GM23338 (cell line): ENCODE data around the gene DEFB110. TPM values are rescaled to one million over a fixed set of nuclear protein-coding genes. Genes with fewer than 3 reads are reported as not detected.

ENCODE experiments used
- ATAC-seq: fragments of 200-7000 bp; cut with Tn5 transposase; 3 replicates; pipeline ENCODE4 v1.9.1; 2020
- DNase-seq: peaks from one replicate; pipeline ENCODE4 v3.0.0-alpha.2; 2015; ENCODE audit warnings: low spot score
- H2AFZ ChIP-seq: fragments of 200-600 bp; sonication (generic); 2 replicates; pipeline ENCODE4 v1.8.0; 2016; ENCODE audit warnings: antibody characterized with exemption, mild to moderate bottlenecking, moderate library complexity
- H3F3A ChIP-seq: fragments of 200-600 bp; sonication (generic); replicated peaks from 2 replicates; pipeline ENCODE4 v1.8.0; 2017; ENCODE audit warnings: antibody characterized with exemption, mixed run types, low read depth
- H3K27ac ChIP-seq: fragments of 200-600 bp; sonication (generic); 2 replicates; pipeline ENCODE4 v1.6.1; 2016; ENCODE audit warnings: low read depth
- H3K27me3 ChIP-seq: fragments of 200-600 bp; sonication (generic); 2 replicates; pipeline ENCODE4 v1.8.0; 2016; ENCODE audit warnings: mild to moderate bottlenecking, mixed run types, moderate library complexity; ENCODE audit not compliant: insufficient read depth
- H3K36me3 ChIP-seq: fragments of 200-600 bp; sonication (generic); 2 replicates; pipeline ENCODE4 v1.8.0; 2016; ENCODE audit warnings: mild to moderate bottlenecking; ENCODE audit not compliant: insufficient read depth
- H3K4me1 ChIP-seq: fragments of 200-600 bp; sonication (generic); 2 replicates; pipeline ENCODE4 v1.8.0; 2016; ENCODE audit warnings: mild to moderate bottlenecking, moderate library complexity; ENCODE audit not compliant: insufficient read depth
- H3K4me2 ChIP-seq: fragments of 200-600 bp; sonication (generic); 2 replicates; pipeline ENCODE4 v1.7.1; 2017; ENCODE audit warnings: mixed run types
- H3K4me3 ChIP-seq: fragments of 200-600 bp; sonication (generic); 2 replicates; pipeline ENCODE4 v1.6.1; 2016; ENCODE audit warnings: mixed run types
- H3K79me2 ChIP-seq: fragments of 200-600 bp; sonication (generic); replicated peaks from 2 replicates; pipeline ENCODE4 v1.8.0; 2017; ENCODE audit warnings: mild to moderate bottlenecking; ENCODE audit not compliant: insufficient read depth
- H3K9me2 ChIP-seq: fragments of 200-600 bp; sonication (generic); 2 replicates; pipeline ENCODE4 v1.8.0; 2017; ENCODE audit not compliant: insufficient read depth
- H4K20me1 ChIP-seq: fragments of 200-600 bp; sonication (generic); replicated peaks from 2 replicates; pipeline ENCODE4 v1.8.0; 2017; ENCODE audit warnings: mild to moderate bottlenecking; ENCODE audit not compliant: insufficient read depth
- H3K27ac Mint-ChIP-seq: 2 replicates; pipeline ENCODE4 v1.8.0; 2020; ENCODE audit warnings: inconsistent platforms, mild to moderate bottlenecking, moderate library complexity, mixed read lengths
- H3K27me3 Mint-ChIP-seq: 3 replicates; pipeline ENCODE4 v1.8.0; 2022; ENCODE audit warnings: low read depth, mild to moderate bottlenecking, moderate library complexity, mixed read lengths, inconsistent platforms; ENCODE audit not compliant: insufficient read depth, poor library complexity
- H3K36me3 Mint-ChIP-seq: 3 replicates; pipeline ENCODE4 v1.8.0; 2021; ENCODE audit warnings: low read depth, mild to moderate bottlenecking, inconsistent platforms, moderate library complexity, mixed read lengths
- H3K4me1 Mint-ChIP-seq: 3 replicates; pipeline ENCODE4 v1.8.0; 2020; ENCODE audit warnings: mild to moderate bottlenecking, inconsistent platforms, mixed read lengths
- H3K4me3 Mint-ChIP-seq: 3 replicates; pipeline ENCODE4 v1.8.0; 2021; ENCODE audit warnings: moderate library complexity, mild to moderate bottlenecking, inconsistent platforms, mixed read lengths
- H3K9me3 Mint-ChIP-seq: 3 replicates; pipeline ENCODE4 v1.8.0; 2020; ENCODE audit warnings: moderate library complexity, mild to moderate bottlenecking, inconsistent platforms, mixed read lengths
- CREB1 ChIP-seq: fragments of 250-450 bp; sonication (Bioruptor Pico); IDR thresholded peaks from 2 replicates; pipeline ENCODE4 v1.5.0; 2020; ENCODE audit warnings: low read depth, mild to moderate bottlenecking, moderate library complexity
- CTCF ChIP-seq, 2 experiments: fragments of 200-600 bp in 1 of 2; sonication (generic) in 1 of 2; conservative IDR thresholded peaks; 2 replicates each; pipeline versions ENCODE4 v1.5.1 to v1.6.1; 2016 to 2017; ENCODE audit warnings: antibody characterized with exemption in 2 of 2, low read depth in 2 of 2, mild to moderate bottlenecking in 2 of 2, moderate library complexity in 1 of 2
- EZH2 ChIP-seq: fragments of 200-600 bp; sonication (generic); IDR thresholded peaks from one replicate; pipeline ENCODE4 v1.8.0; 2017; ENCODE audit warnings: antibody characterized with exemption, mild to moderate bottlenecking, low read depth; ENCODE audit not compliant: unreplicated experiment
- EZH2phosphoT487 ChIP-seq: fragments of 200-600 bp; sonication (generic); IDR thresholded peaks from one replicate; pipeline ENCODE4 v1.8.1; 2018; ENCODE audit warnings: antibody characterized with exemption; ENCODE audit not compliant: unreplicated experiment
- JUNB ChIP-seq: IDR thresholded peaks from one replicate; pipeline ENCODE4 v1.6.1; 2016; ENCODE audit warnings: antibody characterized with exemption; ENCODE audit not compliant: unreplicated experiment
- NANOG ChIP-seq: IDR thresholded peaks from 2 replicates; pipeline ENCODE4 v1.6.1; 2016; ENCODE audit warnings: antibody characterized with exemption, borderline replicate concordance
- POLR2AphosphoS5 ChIP-seq: IDR thresholded peaks from 2 replicates; pipeline ENCODE4 v1.6.1; 2016; ENCODE audit warnings: antibody characterized with exemption, low read depth
- REST ChIP-seq: IDR thresholded peaks from one replicate; pipeline ENCODE4 v1.6.1; 2018; ENCODE audit warnings: antibody characterized with exemption; ENCODE audit not compliant: unreplicated experiment
- STAT1 ChIP-seq: IDR thresholded peaks from one replicate; pipeline ENCODE4 v1.6.1; 2016; ENCODE audit warnings: antibody characterized with exemption; ENCODE audit not compliant: unreplicated experiment
- ZNF114 ChIP-seq: fragments of 250-450 bp; sonication (Bioruptor Pico); IDR thresholded peaks from 2 replicates; pipeline ENCODE4 v1.5.0; 2020; ENCODE audit warnings: mild to moderate bottlenecking, moderate library complexity
- ZNF331 ChIP-seq: fragments of 250-450 bp; sonication (Bioruptor Pico); IDR thresholded peaks from 2 replicates; pipeline ENCODE4 v1.5.0; 2020; ENCODE audit warnings: low read depth, mild to moderate bottlenecking, moderate library complexity
- ZNF462 ChIP-seq: fragments of 250-450 bp; sonication (Bioruptor Pico); IDR thresholded peaks from 2 replicates; pipeline ENCODE4 v1.5.0; 2020; ENCODE audit warnings: mild to moderate bottlenecking, moderate library complexity
- polyA plus RNA-seq: library from polyadenylated mRNA; unstranded; fragments of >200 nt; fragmentation: Nextera tagmentation; extraction: Ambion mirVana; gene quantifications from 2 replicates; pipeline ENCODE4 v1.2.1, GENCODE V29; 2016
- total RNA-seq: library from RNA; depleted of rRNA; stranded (reverse); fragments of >200 nt; shearing (Covaris generic); gene quantifications from 2 replicates; pipeline ENCODE4 v1.2.3, GENCODE V29; 2014
- TF ChIP-seq, protein P1 (sequence below): IDR thresholded peaks from 2 replicates; pipeline ENCODE4 v1.6.1; 2016; ENCODE audit warnings: antibody characterized with exemption

The DEFB110 gene
- total and polyA plus RNA-seq, 2 experiments from 2014 or later, result not detected

GRCh38 chr6:50056242-50056641 is 34.4 kb upstream of the DEFB110 start:
- Histone ChIP-seq H2AFZ (no peak overlapping the region), H3K79me2 (no peaks in the 10 kb centered on the region), H3K4me3 (no peak overlapping the region), H3K36me3 (no peaks in the 10 kb centered on the region), H3K27me3 (no peaks in the 10 kb centered on the region), H3K9me2 (no peaks in the 10 kb centered on the region), H3K27ac (no peak overlapping the region), H4K20me1 (no peaks in the 10 kb centered on the region), H3K4me2 (no peak overlapping the region), H3K4me1 (no peaks in the 10 kb centered on the region), H3F3A (no peaks in the 10 kb centered on the region)
- Mint-ChIP-seq H3K4me3 (no peak overlapping the region), H3K36me3 (no peaks in the 10 kb centered on the region), H3K27ac (no peak overlapping the region), H3K9me3 (no peaks in the 10 kb centered on the region), H3K4me1 (peaks cover 4% of the 10 kb centered on the region; the same call in 2 of the 3 replicates), H3K27me3 (no peaks in the 10 kb centered on the region)
- DNase-seq (no peak), ATAC-seq (no peak)
- TF ChIP-seq ZNF331 (CRISPR knock-in tag) (no peak), STAT1 (no peak), ZNF114 (CRISPR knock-in tag) (no peak), CTCF (conservative IDR thresholded peaks at IDR 0.05; ENCODE audit: low read depth in 2 of 2) (no peak), NANOG (no peak), POLR2AphosphoS5 (no peak), EZH2 (no peak), REST (no peak), EZH2phosphoT487 (no peak), ZNF462 (CRISPR knock-in tag) (no peak), CREB1 (CRISPR knock-in tag) (no peak), JUNB (no peak)
- TF ChIP-seq, protein P1, sequence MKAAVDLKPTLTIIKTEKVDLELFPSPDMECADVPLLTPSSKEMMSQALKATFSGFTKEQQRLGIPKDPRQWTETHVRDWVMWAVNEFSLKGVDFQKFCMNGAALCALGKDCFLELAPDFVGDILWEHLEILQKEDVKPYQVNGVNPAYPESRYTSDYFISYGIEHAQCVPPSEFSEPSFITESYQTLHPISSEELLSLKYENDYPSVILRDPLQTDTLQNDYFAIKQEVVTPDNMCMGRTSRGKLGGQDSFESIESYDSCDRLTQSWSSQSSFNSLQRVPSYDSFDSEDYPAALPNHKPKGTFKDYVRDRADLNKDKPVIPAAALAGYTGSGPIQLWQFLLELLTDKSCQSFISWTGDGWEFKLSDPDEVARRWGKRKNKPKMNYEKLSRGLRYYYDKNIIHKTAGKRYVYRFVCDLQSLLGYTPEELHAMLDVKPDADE, result no peak
